ENCODE data around the gene KIF16B. TPM values are rescaled to one million over a fixed set of nuclear protein-coding genes. Genes with fewer than 3 reads are reported as not detected.

The KIF16B gene
- total RNA-seq, 1 experiment from 2014 or later = 4.6 TPM

GRCh38 chr20:16554766-16555543, 18.3 kb downstream of the KIF16B start:
- POLR2A ChIA-PET (ENCODE audit: low non-redundant PET) = no interaction called here
- H3K9me3 ChIP-seq (ENCODE audit: low read depth, low read length, poor library complexity, severe bottlenecking) = peaks cover 6% of the 10 kb centered on the region
- no peak for DNase-seq (ENCODE audit: low spot score)
- H3K36me3 ChIP-seq (ENCODE audit: insufficient read depth, low read length, poor library complexity, severe bottlenecking) = no peaks in the 10 kb centered on the region
- no peak overlapping the region for H3K27ac ChIP-seq (ENCODE audit: low read depth, low read length, poor library complexity, severe bottlenecking)
- CTCF ChIA-PET = no interaction called here
- H3K4me1 ChIP-seq (ENCODE audit: insufficient read depth, low read length, poor library complexity, severe bottlenecking) = no peaks in the 10 kb centered on the region
- no peak overlapping the region for H3K4me3 ChIP-seq (ENCODE audit: low read depth, low read length, poor library complexity, severe bottlenecking)
- TF ChIP-seq CTCF (conservative IDR thresholded peaks at IDR 0.05; ENCODE audit: low read depth, low read length) (no peak), EZH2 (IDR thresholded peaks at IDR 0.05; ENCODE audit: borderline replicate concordance, low read depth, low read length, poor library complexity, severe bottlenecking) (no peak)
- intact Hi-C loops (cut with micrococcal nuclease; ENCODE audit: unreplicated experiment) = no loop called here
- BruUV-seq (replicated peaks) = no TSS peak
- H3K27me3 ChIP-seq (replicated peaks; ENCODE audit: insufficient read depth, low read depth, low read length, poor library complexity) = no peaks in the 10 kb centered on the region

- ChIA-PET CTCF (no interaction called here), POLR2A (ENCODE audit: low non-redundant PET) (no interaction called here)
- no peak overlapping the region for H3K4me3 ChIP-seq (ENCODE audit: low read depth, low read length, poor library complexity, severe bottlenecking)
- no peaks in the 10 kb centered on the region for H3K4me1 ChIP-seq (ENCODE audit: insufficient read depth, low read length, poor library complexity, severe bottlenecking)
- H3K27ac ChIP-seq (ENCODE audit: low read depth, low read length, poor library complexity, severe bottlenecking) = no peak overlapping the region
- no peak for DNase-seq (ENCODE audit: low spot score)
- intact Hi-C loops (cut with micrococcal nuclease; ENCODE audit: unreplicated experiment) = no loop called here
- TF ChIP-seq EZH2 (IDR thresholded peaks at IDR 0.05; ENCODE audit: borderline replicate concordance, low read depth, low read length, poor library complexity, severe bottlenecking) = no peak
- TF ChIP-seq CTCF (conservative IDR thresholded peaks at IDR 0.05; ENCODE audit: low read depth, low read length) = no peak
- no peaks in the 10 kb centered on the region for H3K36me3 ChIP-seq (ENCODE audit: insufficient read depth, low read length, poor library complexity, severe bottlenecking)
- BruUV-seq (replicated peaks) = no TSS peak
- H3K9me3 ChIP-seq (ENCODE audit: low read depth, low read length, poor library complexity, severe bottlenecking) = peaks cover 6% of the 10 kb centered on the region
- H3K27me3 ChIP-seq (replicated peaks; ENCODE audit: insufficient read depth, low read depth, low read length, poor library complexity) = no peaks in the 10 kb centered on the region
Measured at GRCh38 chr20:16553684-16554083, 19.6 kb downstream of the KIF16B start.

- POLR2A ChIA-PET (ENCODE audit: low non-redundant PET) = no interaction called here
- Histone ChIP-seq H3K27me3 (replicated peaks; ENCODE audit: insufficient read depth, low read depth, low read length, poor library complexity) (no peaks in the 10 kb centered on the region), H3K9me3 (ENCODE audit: low read depth, low read length, poor library complexity, severe bottlenecking) (peaks cover 6% of the 10 kb centered on the region), H3K36me3 (ENCODE audit: insufficient read depth, low read length, poor library complexity, severe bottlenecking) (no peaks in the 10 kb centered on the region), H3K27ac (ENCODE audit: low read depth, low read length, poor library complexity, severe bottlenecking) (no peak overlapping the region), H3K4me3 (ENCODE audit: low read depth, low read length, poor library complexity, severe bottlenecking) (no peak overlapping the region), H3K4me1 (ENCODE audit: insufficient read depth, low read length, poor library complexity, severe bottlenecking) (no peaks in the 10 kb centered on the region)
- TF ChIP-seq CTCF (conservative IDR thresholded peaks at IDR 0.05; ENCODE audit: low read depth, low read length) = no peak
- no peak for TF ChIP-seq EZH2 (IDR thresholded peaks at IDR 0.05; ENCODE audit: borderline replicate concordance, low read depth, low read length, poor library complexity, severe bottlenecking)
- intact Hi-C loops (cut with micrococcal nuclease; ENCODE audit: unreplicated experiment) = no loop called here
- BruUV-seq (replicated peaks) = no TSS peak
- CTCF ChIA-PET = no interaction called here
- DNase-seq (ENCODE audit: low spot score) = no peak
Measured at GRCh38 chr20:16553101-16553500, 20.1 kb downstream of the KIF16B start.
